Measurements from ENCODE around the gene GZF1.
"Not testable (repeated sequence)": the region's sequence is repeated elsewhere in the genome, so short reads cannot be mapped to it uniquely, and the experiment has no call there.

GZF1 gene

GRCh38 chr20:23336476-23336875 lies 25.5 kb upstream of the GZF1 start:
- Mint-ChIP-seq H3K9me3 (no peaks in the 10 kb centered on the region), H3K4me1 (no peaks in the 10 kb centered on the region), H3K4me3 (no peak overlapping the region), H3K27ac (no peak overlapping the region), H3K36me3 (no peaks in the 10 kb centered on the region), H3K27me3 (peaks cover 2% of the 10 kb centered on the region)

GRCh38 chr20:23337312-23337711 lies 24.7 kb upstream of the GZF1 start:
- Mint-ChIP-seq H3K27ac (no peak overlapping the region), H3K4me3 (no peak overlapping the region), H3K27me3 (peaks cover 2% of the 10 kb centered on the region), H3K9me3 (no peaks in the 10 kb centered on the region), H3K36me3 (no peaks in the 10 kb centered on the region), H3K4me1 (no peaks in the 10 kb centered on the region)

GRCh38 chr20:23339986-23340385 lies 22.0 kb upstream of the GZF1 start:
- no peak overlapping the region for H3K27ac Mint-ChIP-seq
- no peaks in the 10 kb centered on the region for H3K27me3 Mint-ChIP-seq
- no peak overlapping the region for H3K4me3 Mint-ChIP-seq
- H3K4me1 Mint-ChIP-seq, result no peaks in the 10 kb centered on the region
- no peaks in the 10 kb centered on the region for H3K9me3 Mint-ChIP-seq
- H3K36me3 Mint-ChIP-seq, result no peaks in the 10 kb centered on the region

- H3K27ac Mint-ChIP-seq, result no peak overlapping the region
- H3K4me1 Mint-ChIP-seq, result no peaks in the 10 kb centered on the region
- H3K4me3 Mint-ChIP-seq, result no peak overlapping the region
- no peaks in the 10 kb centered on the region for H3K36me3 Mint-ChIP-seq
- H3K27me3 Mint-ChIP-seq, result no peaks in the 10 kb centered on the region
- no peaks in the 10 kb centered on the region for H3K9me3 Mint-ChIP-seq
Observed at GRCh38 chr20:23340524-23340923, 21.5 kb upstream of the GZF1 start.

GRCh38 chr20:23341073-23341472 lies 20.9 kb upstream of the GZF1 start:
- H3K4me1 Mint-ChIP-seq, result no peaks in the 10 kb centered on the region
- no peaks in the 10 kb centered on the region for H3K9me3 Mint-ChIP-seq
- no peak overlapping the region for H3K4me3 Mint-ChIP-seq
- H3K27ac Mint-ChIP-seq, result no peak overlapping the region
- no peaks in the 10 kb centered on the region for H3K36me3 Mint-ChIP-seq
- no peaks in the 10 kb centered on the region for H3K27me3 Mint-ChIP-seq

GRCh38 chr20:23343590-23343989 lies 18.4 kb upstream of the GZF1 start:
- Mint-ChIP-seq H3K27me3 (no peaks in the 10 kb centered on the region), H3K36me3 (no peaks in the 10 kb centered on the region), H3K9me3 (no peaks in the 10 kb centered on the region), H3K4me1 (no peaks in the 10 kb centered on the region), H3K4me3 (no peak overlapping the region), H3K27ac (no peak overlapping the region)

- H3K4me1 Mint-ChIP-seq, result peaks cover 2% of the 10 kb centered on the region
- no peaks in the 10 kb centered on the region for H3K9me3 Mint-ChIP-seq
- H3K4me3 Mint-ChIP-seq, result no peak overlapping the region
- H3K27me3 Mint-ChIP-seq, result no peaks in the 10 kb centered on the region
- no peaks in the 10 kb centered on the region for H3K36me3 Mint-ChIP-seq
- H3K27ac Mint-ChIP-seq, result no peak overlapping the region
Observed at GRCh38 chr20:23344336-23344735, 17.6 kb upstream of the GZF1 start.

GRCh38 chr20:23346002-23346401 lies 16.0 kb upstream of the GZF1 start:
- no peaks in the 10 kb centered on the region for H3K27me3 Mint-ChIP-seq
- H3K4me1 Mint-ChIP-seq, result peaks cover 5% of the 10 kb centered on the region
- H3K27ac Mint-ChIP-seq, result no peak overlapping the region
- no peaks in the 10 kb centered on the region for H3K9me3 Mint-ChIP-seq
- H3K4me3 Mint-ChIP-seq, result no peak overlapping the region
- H3K36me3 Mint-ChIP-seq, result no peaks in the 10 kb centered on the region

- Mint-ChIP-seq H3K36me3 (peaks cover 3% of the 10 kb centered on the region), H3K4me3 (no peak overlapping the region), H3K27ac (peak overlapping the region; percentile 56), H3K4me1 (peaks cover 12% of the 10 kb centered on the region), H3K9me3 (no peaks in the 10 kb centered on the region), H3K27me3 (no peaks in the 10 kb centered on the region)
Observed at GRCh38 chr20:23347791-23348190, 14.2 kb upstream of the GZF1 start.

GRCh38 chr20:23348510-23348909 lies 13.5 kb upstream of the GZF1 start:
- H3K4me3 Mint-ChIP-seq, H3K27me3 Mint-ChIP-seq, H3K9me3 Mint-ChIP-seq: not testable (repeated sequence)

GRCh38 chr20:23349338-23350195 lies 12.4 kb upstream of the GZF1 start:
- H3K27me3 Mint-ChIP-seq, result no peaks in the 10 kb centered on the region
- peaks cover 6% of the 10 kb centered on the region for H3K36me3 Mint-ChIP-seq
- H3K4me3 Mint-ChIP-seq, result peak overlapping the region; percentile 99
- H3K9me3 Mint-ChIP-seq, result no peaks in the 10 kb centered on the region
- peaks cover 19% of the 10 kb centered on the region for H3K4me1 Mint-ChIP-seq
- H3K27ac Mint-ChIP-seq, result peak overlapping the region; percentile 100

More at GRCh38 chr20:23348510-23348909, 13.5 kb upstream of the GZF1 start:
- Mint-ChIP-seq H3K27ac (peak overlapping the region; percentile 72), H3K4me1 (peaks cover 16% of the 10 kb centered on the region)
- H3K36me3 Mint-ChIP-seq, result not testable (repeated sequence)

- H3K4me1 Mint-ChIP-seq, result peaks cover 19% of the 10 kb centered on the region
- H3K9me3 Mint-ChIP-seq, result no peaks in the 10 kb centered on the region
- no peaks in the 10 kb centered on the region for H3K27me3 Mint-ChIP-seq
- H3K27ac Mint-ChIP-seq, result peak within 1 kb of the TSS; percentile 100
- H3K4me3 Mint-ChIP-seq, result peak within 1 kb of the TSS; percentile 99
- peaks cover 6% of the 10 kb centered on the region for H3K36me3 Mint-ChIP-seq
Observed at GRCh38 chr20:23350196-23350903, 11.6 kb upstream of the GZF1 start, which contains the start of gene NXT1. Gene NXT1 (plus strand): TSS chr20:23350791. CDS start chr20:23354042, 3,251 bp downstream.

GRCh38 chr20:23350904-23351838 lies 10.8 kb upstream of the GZF1 start:
- Mint-ChIP-seq H3K4me3 (peak overlapping the region; percentile 99), H3K27me3 (no peaks in the 10 kb centered on the region), H3K9me3 (no peaks in the 10 kb centered on the region), H3K27ac (peak overlapping the region; percentile 68), H3K36me3 (peaks cover 6% of the 10 kb centered on the region), H3K4me1 (peaks cover 19% of the 10 kb centered on the region)

- Mint-ChIP-seq H3K27me3 (no peaks in the 10 kb centered on the region), H3K36me3 (peaks cover 6% of the 10 kb centered on the region), H3K9me3 (no peaks in the 10 kb centered on the region), H3K27ac (no peak overlapping the region), H3K4me3 (no peak overlapping the region), H3K4me1 (peaks cover 32% of the 10 kb centered on the region)
Observed at GRCh38 chr20:23356203-23356602, 5.8 kb upstream of the GZF1 start.

- peak overlapping the region; percentile 94 for H3K4me3 Mint-ChIP-seq
- H3K27ac Mint-ChIP-seq, result peak overlapping the region; percentile 92
Observed at GRCh38 chr20:23357767-23358562, 4.0 kb upstream of the GZF1 start.

More at GRCh38 chr20:23357767-23358562, 4.0 kb upstream of the GZF1 start:
- no peaks in the 10 kb centered on the region for H3K27me3 Mint-ChIP-seq
- peaks cover 1% of the 10 kb centered on the region for H3K36me3 Mint-ChIP-seq
- no peaks in the 10 kb centered on the region for H3K9me3 Mint-ChIP-seq
- peaks cover 26% of the 10 kb centered on the region for H3K4me1 Mint-ChIP-seq

All from activated naive CD4-positive, alpha-beta T cell treated with anti-CD3 and anti-CD28 coated beads, Interleukin-2, amount 50 U/mL, for 24 hours (primary cell).